IMR-90 (cell line): ENCODE measurements around the gene RGS17. TPM values are rescaled to one million over a fixed set of nuclear protein-coding genes. Genes with fewer than 3 reads are reported as not detected.

Experiments used
- ATAC-seq: fragments of 200-7000 bp; cut with Tn5 transposase; 2 replicates; pipeline ENCODE4 v1.9.1; 2020; ENCODE audit warnings: low read depth, mild to moderate bottlenecking, moderate library complexity
- BruUV-seq: library from RNA; stranded (reverse); fragments of 400-500 nt; replicated peaks from 2 replicates; lab custom pipeline; 2021; lab: Mats Ljungman, UMichigan
- CTCF ChIA-PET: fragments of 300-600 bp; formaldehyde crosslinking; extraction: SDS; loops from one replicate; lab custom pipeline; 2021; ENCODE audit warnings: antibody characterized with exemption; lab: Yijun Ruan, JAX
- POLR2A ChIA-PET: fragments of 300-600 bp; sonication (Branson Sonifier 250); formaldehyde crosslinking; loops from one replicate; lab custom pipeline; 2022; ENCODE audit warnings: antibody characterized with exemption; ENCODE audit not compliant: unreplicated experiment; lab: Charles Lee
- DNase-seq: peaks from one replicate; pipeline ENCODE4 v3.0.0; 2013
- H2AFZ ChIP-seq: replicated peaks from 2 replicates; pipeline ENCODE3; 2013; ENCODE audit warnings: low read length, mild to moderate bottlenecking; ENCODE audit not compliant: poor library complexity
- H2AK5ac ChIP-seq: 2 replicates; pipeline ENCODE4 v1.6.1; 2013; ENCODE audit warnings: low read depth, low read length, inconsistent platforms
- H2AK9ac ChIP-seq: replicated peaks from 2 replicates; pipeline ENCODE3; 2013; ENCODE audit warnings: mild to moderate bottlenecking, low read depth, low read length, moderate library complexity; ENCODE audit not compliant: poor library complexity
- H2BK120ac ChIP-seq: 2 replicates; pipeline ENCODE4 v1.6.1; 2013; ENCODE audit warnings: low read depth, low read length, inconsistent platforms
- H2BK15ac ChIP-seq: 3 replicates; pipeline ENCODE4 v1.6.1; 2013; ENCODE audit warnings: low read depth, low read length, inconsistent platforms
- H2BK20ac ChIP-seq: 2 replicates; pipeline ENCODE4 v1.6.1; 2013; ENCODE audit warnings: low read depth, mild to moderate bottlenecking, inconsistent platforms, low read length, moderate library complexity
- H2BK5ac ChIP-seq: 2 replicates; pipeline ENCODE4 v1.6.1; 2013; ENCODE audit warnings: mild to moderate bottlenecking, low read depth, low read length, inconsistent platforms; ENCODE audit not compliant: poor library complexity, severe bottlenecking
- H3K14ac ChIP-seq: replicated peaks from 2 replicates; pipeline ENCODE4 v1.6.1; 2013; ENCODE audit warnings: low read depth, low read length, inconsistent platforms
- H3K18ac ChIP-seq: 2 replicates; pipeline ENCODE4 v1.6.1; 2013; ENCODE audit warnings: low read depth, low read length, control low read depth
- H3K23ac ChIP-seq: 2 replicates; pipeline ENCODE4 v1.6.1; 2013; ENCODE audit warnings: low read depth, low read length, inconsistent platforms
- H3K27ac ChIP-seq: 2 replicates; pipeline ENCODE4 v1.5.1; 2013; ENCODE audit warnings: mild to moderate bottlenecking, control low read depth, low read length; ENCODE audit not compliant: insufficient read depth
- H3K27me3 ChIP-seq: 2 replicates; pipeline ENCODE4 v1.6.1; 2013; ENCODE audit warnings: low read length; ENCODE audit not compliant: control insufficient read depth, insufficient read depth
- H3K36me3 ChIP-seq: 2 replicates; pipeline ENCODE4 v1.6.1; 2013; ENCODE audit warnings: low read length, mixed read lengths; ENCODE audit not compliant: control insufficient read depth, insufficient read depth
- H3K4ac ChIP-seq: 2 replicates; pipeline ENCODE4 v1.6.1; 2013; ENCODE audit warnings: low read depth, low read length, inconsistent platforms
- H3K4me1 ChIP-seq: 2 replicates; pipeline ENCODE4 v1.6.1; 2013; ENCODE audit warnings: low read length, mixed read lengths; ENCODE audit not compliant: control insufficient read depth, insufficient read depth
- H3K4me2 ChIP-seq: 2 replicates; pipeline ENCODE4 v1.6.1; 2013; ENCODE audit warnings: low read depth, mild to moderate bottlenecking, control low read depth, low read length, moderate library complexity
- H3K4me3 ChIP-seq: 2 replicates; pipeline ENCODE4 v1.5.1; 2013; ENCODE audit warnings: low read depth, mild to moderate bottlenecking, control low read depth, low read length, moderate library complexity; ENCODE audit not compliant: insufficient read depth
- H3K56ac ChIP-seq: 2 replicates; pipeline ENCODE4 v1.6.1; 2013; ENCODE audit warnings: low read length, inconsistent platforms; ENCODE audit not compliant: insufficient read depth; ENCODE audit errors: extremely low read depth
- H3K79me1 ChIP-seq, 2 experiments: 2 replicates each; pipeline ENCODE4 v1.6.1; 2013; ENCODE audit warnings: low read length in 2 of 2, inconsistent platforms in 1 of 2, low read depth in 1 of 2
- H3K9ac ChIP-seq: 2 replicates; pipeline ENCODE4 v1.6.1; 2013; ENCODE audit warnings: low read depth, low read length, control low read depth
- H3K9me1 ChIP-seq: 2 replicates; pipeline ENCODE4 v1.6.1; 2013; ENCODE audit warnings: low read length, inconsistent platforms; ENCODE audit not compliant: insufficient read depth
- H3K9me3 ChIP-seq: 2 replicates; pipeline ENCODE4 v1.6.1; 2013; ENCODE audit warnings: low read length; ENCODE audit not compliant: control insufficient read depth, insufficient read depth
- H4K20me1 ChIP-seq: 2 replicates; pipeline ENCODE4 v1.6.1; 2013; ENCODE audit warnings: low read length, inconsistent platforms; ENCODE audit not compliant: insufficient read depth
- H4K5ac ChIP-seq: 2 replicates; pipeline ENCODE4 v1.6.1; 2013; ENCODE audit warnings: mild to moderate bottlenecking, low read depth, low read length, control low read depth
- H4K8ac ChIP-seq, 2 experiments: 2 replicates each; pipeline ENCODE4 v1.6.1; 2013; ENCODE audit warnings: low read depth in 2 of 2, low read length in 2 of 2, control low read depth in 1 of 2, inconsistent platforms in 1 of 2
- H4K91ac ChIP-seq: 2 replicates; pipeline ENCODE4 v1.6.1; 2013; ENCODE audit warnings: low read depth, low read length, inconsistent platforms; ENCODE audit not compliant: insufficient read depth
- BHLHE40 ChIP-seq: fragments of 150-350 bp; IDR thresholded peaks from 2 replicates; pipeline ENCODE4 v1.6.1; 2016; ENCODE audit warnings: mild to moderate bottlenecking, low read depth, low read length
- CHD1 ChIP-seq: IDR thresholded peaks from 2 replicates; pipeline ENCODE4 v1.6.1; 2012; ENCODE audit warnings: low read depth, low read length, improper control_type of control experiment
- FOS ChIP-seq: fragments of 150-350 bp; IDR thresholded peaks from 2 replicates; pipeline ENCODE4 v1.6.1; 2016; ENCODE audit warnings: low read depth, low read length
- MAFK ChIP-seq: IDR thresholded peaks from 2 replicates; pipeline ENCODE4 v1.6.1; 2012; ENCODE audit warnings: low read depth, low read length, improper control_type of control experiment
- POLR2A ChIP-seq: IDR thresholded peaks from 2 replicates; pipeline ENCODE4 v1.6.1; 2012; ENCODE audit warnings: mild to moderate bottlenecking, low read depth, low read length
- RAD21 ChIP-seq: IDR thresholded peaks from 2 replicates; pipeline ENCODE4 v1.6.1; 2012; ENCODE audit warnings: low read length, improper control_type of control experiment
- RCOR1 ChIP-seq: IDR thresholded peaks from 2 replicates; pipeline ENCODE4 v1.6.1; 2012; ENCODE audit warnings: mild to moderate bottlenecking, low read length, improper control_type of control experiment; ENCODE audit not compliant: insufficient replicate concordance
- SMC3 ChIP-seq: fragments of 150-350 bp; IDR thresholded peaks from 2 replicates; pipeline ENCODE4 v1.6.1; 2016; ENCODE audit warnings: low read depth, mild to moderate bottlenecking, antibody characterized with exemption, low read length, moderate library complexity
- USF2 ChIP-seq: fragments of 150-350 bp; IDR thresholded peaks from 2 replicates; pipeline ENCODE4 v1.6.1; 2017; ENCODE audit warnings: mild to moderate bottlenecking, antibody characterized with exemption, low read length, low read depth
- WGBS, 2 experiments: methylation state at CpG; one replicate each; pipeline versions ENCODE4 v1.1.5 to v1.1.7; 2013; ENCODE audit warnings: missing lambda C conversion rate in 2 of 2; ENCODE audit not compliant: insufficient read length in 1 of 2; ENCODE audit errors: extremely low coverage in 2 of 2; 5-methylcytosine and 5-hydroxymethylcytosine counted together
- dilution Hi-C: fragments of 300-500 bp; cut with HindIII; formaldehyde crosslinking; loops from one replicate; pipeline ENCODE4 v1.14.3; 2018; ENCODE audit warnings: low sequenced_read_pairs; ENCODE audit not compliant: unreplicated experiment
- in situ Hi-C: fragments of 300-500 bp; cut with MboI; formaldehyde crosslinking; loops from 3 replicates; pipeline ENCODE4 v1.14.3; 2019; ENCODE audit warnings: low sequenced_read_pairs, inconsistent platforms, mixed read lengths
- intact Hi-C: fragments of 100-400 bp; cut with micrococcal nuclease; formaldehyde crosslinking; loops from 2 replicates; pipeline ENCODE4 v1.10.0; 2022
- polyA plus RNA-seq, 3 experiments: library from polyadenylated mRNA; depleted of rRNA; stranded (reverse); fragments of >200 nt; gene quantifications; 2 replicates each; pipeline ENCODE4 v1.2.3, GENCODE V29; 2012; ENCODE audit warnings: low replicate concordance in 1 of 3
- total RNA-seq: library from RNA; depleted of rRNA; stranded (reverse); fragments of >200 nt; gene quantifications from 2 replicates; pipeline ENCODE4 v1.2.3, GENCODE V29; 2012
- TF ChIP-seq, protein P1 (sequence below): conservative IDR thresholded peaks from 2 replicates; pipeline ENCODE4 v1.5.1; 2012; ENCODE audit warnings: mild to moderate bottlenecking, low read depth, low read length, improper control_type of control experiment
- TF ChIP-seq, protein P2 (sequence below): fragments of 150-350 bp; IDR thresholded peaks from 2 replicates; pipeline ENCODE4 v1.6.1; 2016; ENCODE audit warnings: low read depth, mild to moderate bottlenecking, low read length, moderate library complexity, borderline replicate concordance

RGS17 gene
- total and polyA plus RNA-seq, 2 of the 4 experiments (the other 2 are of a cell fraction), result 0.75 to 1.4 TPM

DNA sequence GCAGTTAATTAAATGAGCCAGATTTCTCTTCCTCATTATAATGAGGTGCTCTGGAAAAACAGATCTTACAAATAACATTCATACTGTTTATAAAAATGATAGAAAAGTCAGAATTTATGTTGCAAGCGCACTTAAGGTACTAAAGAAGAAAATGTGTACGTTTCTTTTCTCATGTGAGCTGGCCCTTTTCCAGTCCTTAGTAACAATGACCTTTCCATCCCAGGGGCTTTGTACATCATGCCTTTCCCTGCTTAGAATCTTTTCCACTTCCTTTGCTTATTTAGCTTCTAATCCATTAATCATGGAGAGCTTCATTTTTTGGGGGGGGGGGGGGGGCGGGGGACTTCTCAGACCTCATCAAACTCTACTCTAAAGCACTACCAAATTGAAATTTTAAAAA, 153.0 kb downstream of the RGS17 start:
- Histone ChIP-seq H4K91ac (no peak overlapping the region), H3K4ac (no peak overlapping the region; the same call in 1 of the 2 replicates), H3K9ac (no peak overlapping the region), H3K4me3 (no peak overlapping the region), H3K14ac (no peak overlapping the region), H3K56ac (no peak overlapping the region), H2BK120ac (no peak overlapping the region), H3K9me3 (no peaks in the 10 kb centered on the region), H3K23ac (no peak overlapping the region), H4K5ac (no peak overlapping the region), H2BK5ac (no peak overlapping the region), H3K4me2 (0 out of 2 replicates have a peak overlapping the region, but pooled peaks have one; percentile 20), H3K36me3 (peaks cover 5% of the 10 kb centered on the region; the same call in 1 of the 2 replicates), H3K27ac (no peak overlapping the region), H2AFZ (no peak overlapping the region), H2BK15ac (no peak overlapping the region), H2AK5ac (no peak overlapping the region), H3K4me1 (peaks cover 5% of the 10 kb centered on the region), H3K18ac (no peak overlapping the region), H4K8ac (no peak overlapping the region), H2BK20ac (no peak overlapping the region), H3K79me1 (peaks cover 0 to 7% of the 10 kb centered on the region in 2 experiments; a peak in 2 of 4 replicates), H4K20me1 (peaks cover 23% of the 10 kb centered on the region), H2AK9ac (no peak overlapping the region), H3K27me3 (no peaks in the 10 kb centered on the region), H3K9me1 (peaks cover 5% of the 10 kb centered on the region; the same call in 1 of the 2 replicates)
- BruUV-seq, result no TSS peak
- ChIA-PET CTCF (interaction anchor here (0.6 to 0.9 kb wide), 3 partner anchors 23 to 55 kb away, joined by 3 read pairs; no protein-coding TSS in a partner anchor), POLR2A (no interaction called here)
- in situ Hi-C loops (no loop called here), dilution Hi-C loops (no loop called here), intact Hi-C loops (no loop called here)
- ATAC-seq, result no peak
- TF ChIP-seq BHLHE40 (no peak), RAD21 (no peak), RCOR1 (no peak), USF2 (no peak), FOS (no peak), SMC3 (no peak), CHD1 (no peak), MAFK (no peak), POLR2A (no peak)
- TF ChIP-seq, protein P1, sequence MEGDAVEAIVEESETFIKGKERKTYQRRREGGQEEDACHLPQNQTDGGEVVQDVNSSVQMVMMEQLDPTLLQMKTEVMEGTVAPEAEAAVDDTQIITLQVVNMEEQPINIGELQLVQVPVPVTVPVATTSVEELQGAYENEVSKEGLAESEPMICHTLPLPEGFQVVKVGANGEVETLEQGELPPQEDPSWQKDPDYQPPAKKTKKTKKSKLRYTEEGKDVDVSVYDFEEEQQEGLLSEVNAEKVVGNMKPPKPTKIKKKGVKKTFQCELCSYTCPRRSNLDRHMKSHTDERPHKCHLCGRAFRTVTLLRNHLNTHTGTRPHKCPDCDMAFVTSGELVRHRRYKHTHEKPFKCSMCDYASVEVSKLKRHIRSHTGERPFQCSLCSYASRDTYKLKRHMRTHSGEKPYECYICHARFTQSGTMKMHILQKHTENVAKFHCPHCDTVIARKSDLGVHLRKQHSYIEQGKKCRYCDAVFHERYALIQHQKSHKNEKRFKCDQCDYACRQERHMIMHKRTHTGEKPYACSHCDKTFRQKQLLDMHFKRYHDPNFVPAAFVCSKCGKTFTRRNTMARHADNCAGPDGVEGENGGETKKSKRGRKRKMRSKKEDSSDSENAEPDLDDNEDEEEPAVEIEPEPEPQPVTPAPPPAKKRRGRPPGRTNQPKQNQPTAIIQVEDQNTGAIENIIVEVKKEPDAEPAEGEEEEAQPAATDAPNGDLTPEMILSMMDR, result no peak
- TF ChIP-seq, protein P2, sequence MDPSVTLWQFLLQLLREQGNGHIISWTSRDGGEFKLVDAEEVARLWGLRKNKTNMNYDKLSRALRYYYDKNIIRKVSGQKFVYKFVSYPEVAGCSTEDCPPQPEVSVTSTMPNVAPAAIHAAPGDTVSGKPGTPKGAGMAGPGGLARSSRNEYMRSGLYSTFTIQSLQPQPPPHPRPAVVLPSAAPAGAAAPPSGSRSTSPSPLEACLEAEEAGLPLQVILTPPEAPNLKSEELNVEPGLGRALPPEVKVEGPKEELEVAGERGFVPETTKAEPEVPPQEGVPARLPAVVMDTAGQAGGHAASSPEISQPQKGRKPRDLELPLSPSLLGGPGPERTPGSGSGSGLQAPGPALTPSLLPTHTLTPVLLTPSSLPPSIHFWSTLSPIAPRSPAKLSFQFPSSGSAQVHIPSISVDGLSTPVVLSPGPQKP, result no peak
- WGBS, 2 experiments, result no CpG with 5 or more reads among the region's 3 CpGs
- peak; percentile 46 for DNase-seq
